ENCODE results near the gene CAMK1D. TPM values are rescaled to one million over a fixed set of nuclear protein-coding genes. Genes with fewer than 3 reads are reported as not detected.

Gene CAMK1D
- polyA plus RNA-seq, 2 of the 4 experiments (the other 2 are of a cell fraction) = 6.6 to 12.5 TPM

DNA sequence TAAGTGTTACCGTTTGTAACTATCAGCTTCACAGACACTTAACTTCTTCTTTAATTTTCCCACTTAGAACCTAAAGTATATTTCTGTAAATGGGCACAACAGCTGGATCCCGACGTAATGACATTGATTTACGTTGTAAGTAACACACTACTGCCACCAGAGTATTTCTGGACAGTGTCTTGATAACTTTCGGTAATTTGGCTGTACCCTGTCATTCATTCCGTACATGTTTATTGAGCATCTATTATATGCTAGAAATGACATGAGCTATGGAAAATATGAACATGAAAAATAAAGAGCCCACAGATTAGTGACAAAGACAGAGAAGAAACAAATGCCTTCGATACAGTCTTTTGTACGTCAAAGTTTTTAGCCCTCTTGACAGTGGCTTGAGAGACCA is 360.8 kb downstream of the CAMK1D start:
- Histone ChIP-seq H3K27ac (peak overlapping the region; percentile 82 to 94), H3K4me2 (peak overlapping the region; percentile 69), H3K4me1 (peaks cover 61% of the 10 kb centered on the region), H3K4me3 (no peak overlapping the region), H3K9me3 (no peaks in the 10 kb centered on the region)
- no peak for DNase-seq (ENCODE audit: low read depth in 1 of 2, low spot score in 1 of 2)
- POLR2A ChIA-PET = interaction anchor here (1.2 to 1.4 kb wide), 2 partner anchors 445 to 446 kb away, joined by 4 to 5 read pairs; no protein-coding TSS in a partner anchor
- TF ChIP-seq ZNF302 (CRISPR knock-in tag; IDR thresholded peaks at IDR 0.05) (no peak), PHF8 (IDR thresholded peaks at IDR 0.05; ENCODE audit: borderline replicate concordance, low read depth) (no peak), TP53 (CRISPR knock-in tag; IDR thresholded peaks at IDR 0.05) (no peak)
- FAIRE-seq = no peak
- ATAC-seq = no peak
- CTCF ChIA-PET = interaction anchor here (0.6 to 7.5 kb wide), 37 partner anchors 9 to 528 kb away, joined by 3 to 76 read pairs (median 4); partner anchors contain the start of genes CAMK1D, CDC123, NUDT5 and OPTN
- 94% methylated on average over 8 of the region's 8 CpGs for whole genome bisulfite sequencing (ENCODE audit: missing lambda C conversion rate)

DNA sequence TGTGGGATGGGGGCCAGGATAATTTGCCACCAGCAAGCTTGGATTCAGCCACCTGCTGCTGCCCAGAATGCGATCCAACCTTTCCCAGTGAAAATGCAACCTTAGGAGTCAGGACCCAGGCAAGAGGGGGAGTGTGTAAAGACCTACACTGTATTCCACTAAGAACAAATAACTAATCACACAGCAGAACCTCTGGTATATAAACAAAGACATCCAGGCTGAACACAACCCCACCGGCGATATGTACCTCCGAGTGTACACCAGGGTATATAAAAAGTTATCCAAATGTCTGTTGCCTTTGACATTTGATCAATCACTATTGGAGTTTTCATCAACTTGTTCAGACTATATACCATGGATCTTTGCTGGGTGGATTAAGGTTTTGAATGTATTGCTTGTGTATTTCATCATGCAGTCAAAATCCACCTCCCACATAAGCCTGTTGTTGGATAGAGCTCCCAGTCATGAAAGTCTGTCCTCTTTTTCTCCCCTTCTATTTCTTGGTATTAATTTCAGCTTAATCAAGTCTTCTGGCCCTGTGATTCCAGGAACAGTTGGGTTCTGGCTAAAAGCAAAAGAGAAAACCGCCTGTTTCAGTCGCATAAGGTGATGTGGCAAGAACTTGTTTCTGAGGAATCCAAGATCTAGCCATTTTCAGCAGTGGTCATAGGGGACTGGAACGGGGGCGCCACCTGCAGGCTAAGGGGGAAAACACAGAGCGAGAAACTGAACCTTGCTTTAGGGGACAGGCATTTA is 361.4 kb downstream of the CAMK1D start:
- DNase-seq (ENCODE audit: low read depth in 1 of 2, low spot score in 1 of 2) = peak; percentile 70 to 84
- Histone ChIP-seq H3K9me3 (no peaks in the 10 kb centered on the region), H3K27ac (peak overlapping the region; percentile 82 to 94), H3K4me3 (no peak overlapping the region), H3K4me2 (peak overlapping the region; percentile 69), H3K4me1 (peaks cover 55% of the 10 kb centered on the region)
- WGBS (ENCODE audit: missing lambda C conversion rate) = 43% methylated on average over 9 of the region's 9 CpGs
- TF ChIP-seq CBX2 (IDR thresholded peaks at IDR 0.05; ENCODE audit: borderline replicate concordance, low read depth) (no peak), CEBPB (IDR thresholded peaks at IDR 0.05) (peak; percentile 68 to 72; a peak in 3 of 4 replicates), CHD2 (IDR thresholded peaks at IDR 0.05; ENCODE audit: low read length, partially characterized antibody) (no peak), RAD21 (conservative IDR thresholded peaks at IDR 0.05 in 1 of 2, IDR thresholded peaks at IDR 0.05 in 1 of 2) (peak; percentile 96), SMC3 (IDR thresholded peaks at IDR 0.05) (peak; percentile 93), ZNF302 (CRISPR knock-in tag; IDR thresholded peaks at IDR 0.05) (no peak), RARB (CRISPR knock-in tag; IDR thresholded peaks at IDR 0.05) (no peak), SREBF2 (IDR thresholded peaks at IDR 0.05) (no peak)
- TF ChIP-seq, protein P1, sequence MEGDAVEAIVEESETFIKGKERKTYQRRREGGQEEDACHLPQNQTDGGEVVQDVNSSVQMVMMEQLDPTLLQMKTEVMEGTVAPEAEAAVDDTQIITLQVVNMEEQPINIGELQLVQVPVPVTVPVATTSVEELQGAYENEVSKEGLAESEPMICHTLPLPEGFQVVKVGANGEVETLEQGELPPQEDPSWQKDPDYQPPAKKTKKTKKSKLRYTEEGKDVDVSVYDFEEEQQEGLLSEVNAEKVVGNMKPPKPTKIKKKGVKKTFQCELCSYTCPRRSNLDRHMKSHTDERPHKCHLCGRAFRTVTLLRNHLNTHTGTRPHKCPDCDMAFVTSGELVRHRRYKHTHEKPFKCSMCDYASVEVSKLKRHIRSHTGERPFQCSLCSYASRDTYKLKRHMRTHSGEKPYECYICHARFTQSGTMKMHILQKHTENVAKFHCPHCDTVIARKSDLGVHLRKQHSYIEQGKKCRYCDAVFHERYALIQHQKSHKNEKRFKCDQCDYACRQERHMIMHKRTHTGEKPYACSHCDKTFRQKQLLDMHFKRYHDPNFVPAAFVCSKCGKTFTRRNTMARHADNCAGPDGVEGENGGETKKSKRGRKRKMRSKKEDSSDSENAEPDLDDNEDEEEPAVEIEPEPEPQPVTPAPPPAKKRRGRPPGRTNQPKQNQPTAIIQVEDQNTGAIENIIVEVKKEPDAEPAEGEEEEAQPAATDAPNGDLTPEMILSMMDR (IDR thresholded peaks at IDR 0.05) = peak; percentile 92
- TF ChIP-seq, protein P2, sequence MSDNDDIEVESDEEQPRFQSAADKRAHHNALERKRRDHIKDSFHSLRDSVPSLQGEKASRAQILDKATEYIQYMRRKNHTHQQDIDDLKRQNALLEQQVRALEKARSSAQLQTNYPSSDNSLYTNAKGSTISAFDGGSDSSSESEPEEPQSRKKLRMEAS (IDR thresholded peaks at IDR 0.05) = no peak
- ChIA-PET POLR2A (no interaction called here), CTCF (interaction anchor here (0.6 to 7.5 kb wide), 63 partner anchors 9 to 529 kb away, joined by 3 to 76 read pairs (median 3); partner anchors contain the start of genes CAMK1D, CDC123, NUDT5 and OPTN)
- no peak for FAIRE-seq
- peak; percentile 57 to 67; a peak in 5 of 6 replicates for ATAC-seq

DNA sequence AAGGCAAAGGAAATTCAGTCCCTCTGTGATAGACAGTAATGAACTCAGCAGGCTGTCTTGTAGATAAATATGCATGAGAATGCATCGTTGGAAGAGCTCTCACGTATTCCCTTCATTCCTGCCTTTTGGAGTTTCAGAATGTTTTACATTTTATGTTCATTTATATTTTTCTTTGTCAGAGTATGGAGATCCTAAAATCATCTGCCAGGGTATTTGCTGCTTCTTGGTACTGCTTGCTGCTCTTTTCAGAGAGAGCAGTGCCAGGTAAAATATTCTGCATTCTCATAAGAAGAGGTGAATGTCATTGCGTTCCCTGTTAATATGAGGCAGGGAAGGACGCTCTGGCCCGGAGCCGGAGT is 362.0 kb downstream of the CAMK1D start:
- no peak for DNase-seq (ENCODE audit: low read depth in 1 of 2, low spot score in 1 of 2)
- H3K4me1 ChIP-seq = peaks cover 49% of the 10 kb centered on the region

More for the DNA sequence above, 362.0 kb downstream of the CAMK1D start:
- CTCF ChIA-PET = interaction anchor here (0.6 to 7.5 kb wide), 51 partner anchors 9 to 712 kb away, joined by 3 to 76 read pairs (median 4); partner anchors contain the start of genes CAMK1D and OPTN
- H3K4me3 ChIP-seq = no peak overlapping the region
- POLR2A ChIA-PET = no interaction called here
- H3K9me3 ChIP-seq = no peaks in the 10 kb centered on the region
- TF ChIP-seq, protein P3, sequence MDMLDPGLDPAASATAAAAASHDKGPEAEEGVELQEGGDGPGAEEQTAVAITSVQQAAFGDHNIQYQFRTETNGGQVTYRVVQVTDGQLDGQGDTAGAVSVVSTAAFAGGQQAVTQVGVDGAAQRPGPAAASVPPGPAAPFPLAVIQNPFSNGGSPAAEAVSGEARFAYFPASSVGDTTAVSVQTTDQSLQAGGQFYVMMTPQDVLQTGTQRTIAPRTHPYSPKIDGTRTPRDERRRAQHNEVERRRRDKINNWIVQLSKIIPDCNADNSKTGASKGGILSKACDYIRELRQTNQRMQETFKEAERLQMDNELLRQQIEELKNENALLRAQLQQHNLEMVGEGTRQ (IDR thresholded peaks at IDR 0.05) = no peak
- TF ChIP-seq FOXS1 (CRISPR knock-in tag; IDR thresholded peaks at IDR 0.05) = no peak
- TF ChIP-seq MYC (IDR thresholded peaks at IDR 0.05; ENCODE audit: borderline replicate concordance, low read length) = no peak
- no peak for TF ChIP-seq FOSB (CRISPR knock-in tag; IDR thresholded peaks at IDR 0.05)
- TF ChIP-seq HOXB13 (CRISPR knock-in tag; IDR thresholded peaks at IDR 0.05; ENCODE audit: low read depth) = no peak
- no peak for TF ChIP-seq CBX2 (IDR thresholded peaks at IDR 0.05; ENCODE audit: borderline replicate concordance, low read depth)
- no peak for TF ChIP-seq POLR2AphosphoS2 (conservative IDR thresholded peaks at IDR 0.05; ENCODE audit: low read length)
- no peak; a peak in 1 of 5 replicates for TF ChIP-seq EP300 (IDR thresholded peaks at IDR 0.05)
- TF ChIP-seq MAFK (IDR thresholded peaks at IDR 0.05; ENCODE audit: partially characterized antibody) = no peak
- TF ChIP-seq CHD4 (IDR thresholded peaks at IDR 0.05; ENCODE audit: borderline replicate concordance) = no peak
- TF ChIP-seq HOXB5 (CRISPR knock-in tag; IDR thresholded peaks at IDR 0.05) = no peak
- no peak for TF ChIP-seq SMC3 (IDR thresholded peaks at IDR 0.05)
- TF ChIP-seq ZNF302 (CRISPR knock-in tag; IDR thresholded peaks at IDR 0.05) = no peak
- TF ChIP-seq ESRRA (IDR thresholded peaks at IDR 0.05; ENCODE audit: borderline replicate concordance, low read length) = no peak
- TF ChIP-seq POLR2A (IDR thresholded peaks at IDR 0.05; ENCODE audit: low read length) = no peak
- no peak for TF ChIP-seq CBX8 (IDR thresholded peaks at IDR 0.05)
- TF ChIP-seq, protein P1 (IDR thresholded peaks at IDR 0.05) = no peak
- TF ChIP-seq, protein P4, sequence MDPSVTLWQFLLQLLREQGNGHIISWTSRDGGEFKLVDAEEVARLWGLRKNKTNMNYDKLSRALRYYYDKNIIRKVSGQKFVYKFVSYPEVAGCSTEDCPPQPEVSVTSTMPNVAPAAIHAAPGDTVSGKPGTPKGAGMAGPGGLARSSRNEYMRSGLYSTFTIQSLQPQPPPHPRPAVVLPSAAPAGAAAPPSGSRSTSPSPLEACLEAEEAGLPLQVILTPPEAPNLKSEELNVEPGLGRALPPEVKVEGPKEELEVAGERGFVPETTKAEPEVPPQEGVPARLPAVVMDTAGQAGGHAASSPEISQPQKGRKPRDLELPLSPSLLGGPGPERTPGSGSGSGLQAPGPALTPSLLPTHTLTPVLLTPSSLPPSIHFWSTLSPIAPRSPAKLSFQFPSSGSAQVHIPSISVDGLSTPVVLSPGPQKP (IDR thresholded peaks at IDR 0.05; ENCODE audit: low read depth, low read length) = no peak
- TF ChIP-seq ZFP36 (IDR thresholded peaks at IDR 0.05; ENCODE audit: borderline replicate concordance, partially characterized antibody) = no peak
- no peak for ATAC-seq
- H3K4me2 ChIP-seq = peak overlapping the region; percentile 69; the same call in 2 of the 3 replicates
- 61% methylated on average over 6 of the region's 6 CpGs for WGBS (ENCODE audit: missing lambda C conversion rate)
- peak overlapping the region; percentile 82 to 94; a peak in 5 of 6 replicates for H3K27ac ChIP-seq
- no peak for FAIRE-seq
